ENCODE results near the gene UBN1. TPM values are rescaled to one million over a fixed set of nuclear protein-coding genes. Genes with fewer than 3 reads are reported as not detected.

Gene UBN1
- total and polyA plus RNA-seq, 4 donors: 7.8 to 33.2 (median 15.5) TPM

DNA sequence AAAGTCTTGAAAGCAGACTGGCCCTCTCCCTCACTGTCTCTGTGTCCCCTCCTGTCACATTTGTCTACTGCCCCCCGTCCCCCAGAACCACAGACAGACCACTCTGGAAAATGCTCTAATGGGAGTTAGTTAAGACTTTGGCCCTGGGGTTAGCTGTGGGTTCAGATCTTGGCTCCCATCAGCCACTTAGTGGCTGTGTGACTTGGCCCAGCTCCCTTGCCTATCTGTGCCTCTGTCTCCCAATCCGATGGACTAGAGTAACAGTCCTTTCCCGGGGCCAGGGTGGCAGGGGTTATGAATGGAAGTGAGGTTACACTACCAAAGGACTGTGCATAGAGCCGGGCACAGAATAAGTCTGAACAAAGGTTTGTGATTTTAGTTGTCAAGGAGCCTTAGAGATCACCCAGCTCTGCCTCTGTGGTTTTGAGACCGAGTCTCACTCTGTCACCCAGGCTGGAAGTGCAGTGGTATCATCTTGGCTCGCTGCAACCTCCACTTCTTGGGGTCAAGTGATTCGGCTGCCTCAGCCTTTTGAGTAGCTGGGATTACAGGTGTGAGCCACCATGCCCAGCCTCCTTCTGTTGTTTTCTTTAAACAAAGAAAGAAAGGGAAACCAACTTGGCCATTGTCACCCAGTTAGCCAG, 66.0 kb downstream of the UBN1 start:
- no peak overlapping the region for H3K27ac ChIP-seq (ENCODE audit: low read depth in 1 of 2, low read length in 2 of 2)
- no peak overlapping the region for H3K4me3 ChIP-seq (ENCODE audit: low read length in 2 of 2)
- no peak for DNase-seq
- intact Hi-C loops (cut with DNase I): no loop called here
- no peaks in the 10 kb centered on the region for H3K9me3 ChIP-seq (ENCODE audit: control insufficient read depth, low read length)
- ATAC-seq (ENCODE audit: low FRiP score): no peak
- no peaks in the 10 kb centered on the region for H3K36me3 ChIP-seq (ENCODE audit: control insufficient read depth in 1 of 2, insufficient read depth in 2 of 2, low read length in 1 of 2)
- WGBS, 2 donors: 78 to 81% methylated on average over 7 of the region's 7 CpGs
- H3K4me1 ChIP-seq (ENCODE audit: control insufficient read depth in 1 of 2, insufficient read depth in 2 of 2, low read length in 2 of 2): no peaks in the 10 kb centered on the region
- H3K27me3 ChIP-seq (ENCODE audit: control insufficient read depth in 1 of 2, insufficient read depth in 2 of 2, low read length in 1 of 2): no peaks in the 10 kb centered on the region

DNA sequence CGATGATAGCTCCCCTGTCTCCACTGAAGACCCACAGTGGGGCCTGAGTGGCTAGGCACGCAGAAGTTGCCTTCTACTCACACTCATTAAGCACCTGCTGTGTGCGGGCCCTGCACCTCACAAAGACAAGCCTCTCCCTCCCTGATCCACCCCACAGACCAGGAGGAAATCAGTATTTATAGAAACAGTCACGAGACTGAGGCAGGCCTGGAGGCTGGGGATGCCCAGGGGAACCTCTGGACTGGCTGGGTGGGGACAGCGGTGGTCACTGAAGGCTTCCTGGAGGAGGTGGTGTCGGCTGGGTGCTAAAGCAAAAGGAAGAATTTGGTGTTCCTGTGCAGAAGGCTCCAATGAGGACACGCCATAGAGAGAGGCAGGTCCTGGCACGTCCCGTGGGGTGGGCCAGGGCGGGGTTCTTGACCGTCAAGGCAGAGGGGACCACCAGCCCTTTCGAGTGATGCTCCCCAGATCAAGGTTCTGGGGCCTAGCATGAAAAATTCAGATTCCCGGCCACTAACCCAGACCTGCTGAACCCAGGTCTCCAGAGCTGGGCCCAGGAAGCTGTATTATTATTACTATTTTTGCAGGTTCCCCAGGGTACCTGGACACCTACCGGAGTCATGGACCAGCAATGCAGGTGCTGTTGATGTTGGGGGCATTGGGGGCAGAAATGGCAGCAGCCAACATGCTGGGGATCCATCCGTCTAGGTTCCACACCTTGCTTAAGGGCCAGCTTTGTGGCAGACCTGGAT, 66.7 kb downstream of the UBN1 start:
- no peak overlapping the region for H3K4me3 ChIP-seq (ENCODE audit: low read length in 2 of 2)
- WGBS, 2 donors: 92 to 93% methylated on average over 15 of the region's 15 CpGs
- H3K27me3 ChIP-seq (ENCODE audit: control insufficient read depth in 1 of 2, insufficient read depth in 2 of 2, low read length in 1 of 2): no peaks in the 10 kb centered on the region
- no peak for DNase-seq
- H3K9me3 ChIP-seq (ENCODE audit: control insufficient read depth, low read length): no peaks in the 10 kb centered on the region
- intact Hi-C loops (cut with DNase I): no loop called here
- H3K36me3 ChIP-seq (ENCODE audit: control insufficient read depth in 1 of 2, insufficient read depth in 2 of 2, low read length in 1 of 2): no peaks in the 10 kb centered on the region
- no peak for ATAC-seq (ENCODE audit: low FRiP score)
- H3K27ac ChIP-seq (ENCODE audit: low read depth in 1 of 2, low read length in 2 of 2): no peak overlapping the region
- H3K4me1 ChIP-seq (ENCODE audit: control insufficient read depth in 1 of 2, insufficient read depth in 2 of 2, low read length in 2 of 2): no peaks in the 10 kb centered on the region

DNA sequence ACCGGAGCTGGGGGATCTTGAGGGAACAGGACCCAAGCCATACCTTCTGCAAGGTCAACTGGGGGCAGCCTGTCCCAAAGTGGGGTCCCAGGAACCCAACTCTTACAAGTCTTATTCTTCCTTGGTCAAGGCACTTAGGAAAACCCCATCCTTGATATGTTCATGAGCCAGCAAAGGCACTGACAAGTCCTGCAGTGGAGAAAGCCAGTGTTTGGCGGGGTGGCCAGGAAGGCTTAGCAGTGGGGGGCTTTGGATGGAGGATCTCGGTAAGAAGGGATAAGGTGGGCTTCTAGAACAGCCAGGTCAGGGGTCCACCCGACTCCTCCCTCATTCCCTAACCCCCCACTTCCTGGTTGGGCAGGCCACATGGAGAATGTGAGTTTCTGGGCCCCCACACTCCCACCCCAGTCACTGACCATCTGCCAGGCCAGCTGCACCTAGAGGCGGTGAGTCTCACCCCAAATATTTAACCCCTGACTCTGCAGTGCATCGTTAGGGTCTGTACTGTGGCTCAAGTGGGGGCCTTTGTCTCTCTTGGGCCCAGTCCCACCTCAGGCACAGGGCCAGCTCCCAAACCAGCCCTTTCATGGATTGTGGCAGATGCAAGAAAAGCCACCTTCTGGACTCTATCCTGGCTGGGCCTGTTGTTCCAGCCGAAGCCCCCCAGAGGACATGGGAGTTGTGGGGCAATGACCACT, 67.4 kb downstream of the UBN1 start:
- intact Hi-C loops (cut with DNase I): no loop called here
- DNase-seq (no peak), ATAC-seq (ENCODE audit: low FRiP score) (no peak)
- Histone ChIP-seq H3K9me3 (ENCODE audit: control insufficient read depth, low read length) (no peaks in the 10 kb centered on the region), H3K4me1 (ENCODE audit: control insufficient read depth in 1 of 2, insufficient read depth in 2 of 2, low read length in 2 of 2) (no peaks in the 10 kb centered on the region), H3K36me3 (ENCODE audit: control insufficient read depth in 1 of 2, insufficient read depth in 2 of 2, low read length in 1 of 2) (no peaks in the 10 kb centered on the region), H3K4me3 (ENCODE audit: low read length in 2 of 2) (no peak overlapping the region), H3K27ac (ENCODE audit: low read depth in 1 of 2, low read length in 2 of 2) (no peak overlapping the region), H3K27me3 (ENCODE audit: control insufficient read depth in 1 of 2, insufficient read depth in 2 of 2, low read length in 1 of 2) (no peaks in the 10 kb centered on the region)
- 89 to 94% methylated on average over 7 of the region's 7 CpGs for WGBS, 2 donors

DNA sequence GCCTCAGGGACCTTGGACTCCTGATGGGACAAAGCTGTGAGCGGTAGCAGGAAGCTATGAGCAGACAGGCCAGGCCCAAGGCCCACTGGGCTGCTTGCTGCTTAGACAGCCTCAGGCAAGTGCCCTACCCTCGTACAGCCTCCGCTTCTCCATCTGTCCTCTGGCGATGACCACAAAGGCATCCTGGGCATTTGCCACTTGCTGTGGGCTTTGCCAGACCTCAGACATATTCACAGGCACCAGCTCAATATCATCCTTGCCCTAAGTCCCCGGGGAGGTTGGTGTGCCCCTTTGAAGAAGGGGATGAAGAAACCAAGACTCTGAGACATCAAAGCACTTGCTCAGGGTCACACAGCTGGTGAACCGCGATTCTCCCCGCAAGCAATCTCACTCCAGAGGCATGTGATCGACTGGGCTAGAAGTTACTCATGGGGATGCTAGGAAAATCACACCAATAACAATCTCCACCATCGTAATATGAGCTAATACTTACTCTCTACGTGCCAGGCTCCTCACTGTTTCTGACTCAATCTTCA, 68.0 kb downstream of the UBN1 start:
- 83 to 84% methylated on average over 11 of the region's 11 CpGs for WGBS, 2 donors
- Histone ChIP-seq H3K4me3 (ENCODE audit: low read length in 2 of 2) (no peak overlapping the region), H3K36me3 (ENCODE audit: control insufficient read depth in 1 of 2, insufficient read depth in 2 of 2, low read length in 1 of 2) (no peaks in the 10 kb centered on the region), H3K27ac (ENCODE audit: low read depth in 1 of 2, low read length in 2 of 2) (no peak overlapping the region), H3K9me3 (ENCODE audit: control insufficient read depth, low read length) (no peaks in the 10 kb centered on the region), H3K4me1 (ENCODE audit: control insufficient read depth in 1 of 2, insufficient read depth in 2 of 2, low read length in 2 of 2) (no peaks in the 10 kb centered on the region), H3K27me3 (ENCODE audit: control insufficient read depth in 1 of 2, insufficient read depth in 2 of 2, low read length in 1 of 2) (no peaks in the 10 kb centered on the region)
- DNase-seq (no peak), ATAC-seq (ENCODE audit: low FRiP score) (no peak)
- intact Hi-C loops (cut with DNase I): no loop called here

DNA sequence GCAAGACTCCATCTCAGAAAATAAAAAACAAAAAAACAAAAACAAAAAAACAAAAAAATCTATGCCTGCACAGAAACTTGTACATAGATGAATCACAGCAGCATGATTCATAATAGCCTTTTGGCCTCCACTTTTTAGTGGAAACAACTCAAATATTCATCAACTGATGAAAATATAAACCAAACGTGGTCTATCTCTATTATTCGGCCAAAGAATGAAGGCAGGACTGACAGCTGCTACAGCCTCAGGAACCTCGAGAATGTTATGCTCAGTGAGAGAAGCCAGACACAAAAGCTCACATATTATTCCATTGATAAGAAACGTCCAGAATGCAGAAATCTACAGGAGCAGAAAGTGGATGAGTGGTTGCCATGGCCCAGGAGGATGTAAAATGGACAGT, 69.8 kb downstream of the UBN1 start:
- ATAC-seq (ENCODE audit: low FRiP score) (no peak), DNase-seq (no peak)
- Histone ChIP-seq H3K36me3 (ENCODE audit: control insufficient read depth in 1 of 2, insufficient read depth in 2 of 2, low read length in 1 of 2) (no peaks in the 10 kb centered on the region), H3K4me3 (ENCODE audit: low read length in 2 of 2) (no peak overlapping the region), H3K4me1 (ENCODE audit: control insufficient read depth in 1 of 2, insufficient read depth in 2 of 2, low read length in 2 of 2) (no peaks in the 10 kb centered on the region), H3K27ac (ENCODE audit: low read depth in 1 of 2, low read length in 2 of 2) (no peak overlapping the region), H3K27me3 (ENCODE audit: control insufficient read depth in 1 of 2, insufficient read depth in 2 of 2, low read length in 1 of 2) (no peaks in the 10 kb centered on the region), H3K9me3 (ENCODE audit: control insufficient read depth, low read length) (no peaks in the 10 kb centered on the region)
- intact Hi-C loops (cut with DNase I): no loop called here
- 5 to 7% methylated on average over 4 of the region's 4 CpGs for WGBS, 2 donors

DNA sequence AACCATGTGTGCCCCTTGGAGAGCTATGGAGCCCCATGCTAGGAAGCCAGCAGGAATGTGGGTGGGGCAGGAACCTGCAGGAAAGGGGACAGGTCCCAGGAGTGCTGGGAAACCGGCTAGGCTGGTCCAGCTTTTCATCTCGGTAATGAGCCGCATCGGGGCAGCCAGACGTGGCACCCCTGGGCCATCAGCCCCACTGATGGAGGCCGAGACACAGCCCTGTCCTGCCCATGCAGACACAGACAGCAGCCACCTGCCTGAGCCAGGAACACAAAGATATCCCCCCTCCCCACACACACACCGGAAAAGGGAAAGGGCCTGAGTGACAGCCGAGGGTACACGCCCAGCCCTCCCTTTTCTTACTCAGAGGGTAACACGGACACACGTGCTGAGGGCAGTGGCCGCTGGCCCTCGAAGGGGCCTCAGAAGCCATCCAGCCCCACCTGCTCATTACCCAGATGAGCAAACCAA, 71.5 kb downstream of the UBN1 start:
- 64 to 71% methylated on average over 13 of the region's 13 CpGs for WGBS, 2 donors
- no peaks in the 10 kb centered on the region for H3K36me3 ChIP-seq (ENCODE audit: control insufficient read depth in 1 of 2, insufficient read depth in 2 of 2, low read length in 1 of 2)
- no peak overlapping the region for H3K27ac ChIP-seq (ENCODE audit: low read depth in 1 of 2, low read length in 2 of 2)

DNA sequence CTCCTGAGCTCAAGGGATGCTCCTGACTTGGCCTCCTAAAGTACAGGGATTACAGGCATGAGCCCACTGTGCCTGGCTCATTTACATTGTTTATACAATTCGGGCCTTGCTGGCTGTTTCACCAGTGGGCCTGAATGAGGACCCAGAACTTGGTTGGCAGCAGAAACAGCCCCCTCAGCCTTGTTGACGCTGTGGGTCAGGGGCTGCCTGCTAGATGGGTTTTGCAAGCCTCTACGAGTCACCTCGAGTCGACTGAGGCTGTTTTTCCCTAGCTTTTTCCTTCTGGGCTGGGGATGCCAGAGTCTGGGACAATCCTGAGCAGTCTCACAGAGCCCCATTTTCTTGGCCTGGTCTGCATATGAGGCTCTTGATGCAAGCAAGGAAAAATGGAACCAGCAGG, 73.5 kb downstream of the UBN1 start:
- Histone ChIP-seq H3K9me3 (ENCODE audit: control insufficient read depth, low read length) (no peaks in the 10 kb centered on the region), H3K4me1 (ENCODE audit: control insufficient read depth in 1 of 2, insufficient read depth in 2 of 2, low read length in 2 of 2) (no peaks in the 10 kb centered on the region), H3K27me3 (ENCODE audit: control insufficient read depth in 1 of 2, insufficient read depth in 2 of 2, low read length in 1 of 2) (no peaks in the 10 kb centered on the region), H3K27ac (ENCODE audit: low read depth in 1 of 2, low read length in 2 of 2) (no peak overlapping the region), H3K36me3 (ENCODE audit: control insufficient read depth in 1 of 2, insufficient read depth in 2 of 2, low read length in 1 of 2) (no peaks in the 10 kb centered on the region), H3K4me3 (ENCODE audit: low read length in 2 of 2) (no peak overlapping the region)
- no peak for DNase-seq
- ATAC-seq (ENCODE audit: low FRiP score): no peak
- intact Hi-C loops (cut with DNase I): no loop called here
- 84 to 85% methylated on average over 5 of the region's 5 CpGs for WGBS, 2 donors

More for the DNA sequence above, 71.5 kb downstream of the UBN1 start:
- intact Hi-C loops (cut with DNase I): no loop called here
- H3K4me1 ChIP-seq (ENCODE audit: control insufficient read depth in 1 of 2, insufficient read depth in 2 of 2, low read length in 2 of 2): no peaks in the 10 kb centered on the region
- ATAC-seq (ENCODE audit: low FRiP score) (no peak), DNase-seq (no peak)
- no peaks in the 10 kb centered on the region for H3K9me3 ChIP-seq (ENCODE audit: control insufficient read depth, low read length)
- no peaks in the 10 kb centered on the region for H3K27me3 ChIP-seq (ENCODE audit: control insufficient read depth in 1 of 2, insufficient read depth in 2 of 2, low read length in 1 of 2)
- H3K4me3 ChIP-seq (ENCODE audit: low read length in 2 of 2): no peak overlapping the region

DNA sequence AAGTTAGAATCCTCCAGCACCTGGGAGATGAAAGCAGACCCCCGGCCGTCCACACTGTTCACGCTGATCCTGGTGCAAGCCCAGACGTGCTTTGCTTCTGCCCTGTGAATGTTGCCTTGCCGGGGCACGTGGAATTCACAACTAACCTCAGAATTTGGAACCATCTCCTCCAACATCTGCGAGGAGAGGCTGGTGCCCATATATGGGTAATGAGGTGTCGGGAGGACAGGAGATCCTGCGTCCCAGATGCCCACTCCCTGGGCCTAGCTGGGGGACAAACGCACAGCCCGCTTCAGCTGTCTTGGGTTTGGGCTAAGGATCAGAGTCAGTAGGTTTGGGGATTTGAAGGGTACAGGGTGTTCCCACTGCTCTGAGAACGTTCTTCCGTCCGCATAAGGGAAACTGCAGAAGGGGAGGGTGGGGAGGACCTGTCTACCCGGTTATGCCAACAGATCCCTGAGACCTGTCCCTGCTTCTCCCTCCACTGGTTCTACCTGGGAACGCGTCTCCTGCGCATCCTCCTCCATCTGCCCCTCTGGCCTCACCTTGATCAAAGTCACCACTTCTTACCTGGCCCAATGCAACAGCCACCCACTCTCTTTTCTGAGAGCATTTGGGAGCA, 75.6 kb downstream of the UBN1 start:
- 59 to 61% methylated on average over 18 of the region's 18 CpGs for WGBS, 2 donors
- intact Hi-C loops (cut with DNase I): no loop called here
- H3K4me1 ChIP-seq (ENCODE audit: control insufficient read depth in 1 of 2, insufficient read depth in 2 of 2, low read length in 2 of 2): no peaks in the 10 kb centered on the region
- H3K36me3 ChIP-seq (ENCODE audit: control insufficient read depth in 1 of 2, insufficient read depth in 2 of 2, low read length in 1 of 2): no peaks in the 10 kb centered on the region
- DNase-seq (no peak), ATAC-seq (ENCODE audit: low FRiP score) (no peak)
- H3K9me3 ChIP-seq (ENCODE audit: control insufficient read depth, low read length): no peaks in the 10 kb centered on the region
- H3K27me3 ChIP-seq (ENCODE audit: control insufficient read depth in 1 of 2, insufficient read depth in 2 of 2, low read length in 1 of 2): no peaks in the 10 kb centered on the region
- H3K27ac ChIP-seq (ENCODE audit: low read depth in 1 of 2, low read length in 2 of 2): no peak overlapping the region
- no peak overlapping the region for H3K4me3 ChIP-seq (ENCODE audit: low read length in 2 of 2)

All from aorta (tissue), 5 donors.